ENCODE results near the gene SYNE1. TPM values are rescaled to one million over a fixed set of nuclear protein-coding genes. Genes with fewer than 3 reads are reported as not detected.

The SYNE1 gene
- total RNA-seq, 1 donor from 2014 or later, result 14.2 TPM

DNA sequence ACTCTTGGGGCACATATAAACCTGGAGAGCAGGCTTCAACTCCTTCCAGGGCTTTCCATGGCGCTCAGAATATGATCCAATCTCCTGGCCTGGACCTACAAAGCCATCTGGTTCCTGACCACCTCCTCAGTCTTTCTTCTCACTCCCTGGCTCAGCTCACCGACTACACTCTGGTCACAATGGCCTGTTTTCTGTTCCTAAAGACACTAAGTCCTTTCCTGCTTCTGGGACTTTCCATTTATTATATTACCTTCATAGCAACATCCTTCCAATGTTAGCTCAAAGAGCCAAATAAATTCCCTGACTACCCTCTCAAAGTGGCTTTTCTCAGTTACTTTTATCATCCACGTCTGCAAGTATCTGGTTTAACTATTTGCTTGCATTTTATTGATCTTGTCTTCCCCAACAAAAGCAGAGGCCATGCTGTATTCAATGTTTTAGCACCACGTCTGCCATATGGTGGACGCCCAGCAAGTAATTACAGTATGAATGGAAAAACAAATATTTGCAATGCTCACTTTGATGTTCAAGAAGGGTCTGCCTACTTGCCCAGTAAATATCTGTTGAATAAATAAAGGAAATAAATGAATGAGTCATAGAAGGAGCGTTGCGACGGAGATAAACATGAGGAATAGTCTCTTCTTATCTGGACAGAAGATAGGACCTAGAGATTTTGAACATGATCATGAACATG lies 501.3 kb downstream of the SYNE1 start:
- Mint-ChIP-seq H3K9me3 (no peaks in the 10 kb centered on the region), H3K4me1 (ENCODE audit: low read depth) (no peaks in the 10 kb centered on the region), H3K4me3 (ENCODE audit: low read depth) (no peak overlapping the region), H3K36me3 (ENCODE audit: low read depth) (peaks cover 61% of the 10 kb centered on the region), H3K27ac (no peak overlapping the region), H3K27me3 (ENCODE audit: low read depth) (no peaks in the 10 kb centered on the region)
- intact Hi-C loops (cut with micrococcal nuclease), result no loop called here
- no peak for DNase-seq (ENCODE audit: low spot score)

GRCh38 chr6:152130441-152130840 lies 506.7 kb downstream of the SYNE1 start:
- DNase-seq (ENCODE audit: low spot score), result no peak
- H3K27ac Mint-ChIP-seq, result no peak overlapping the region
- peaks cover 52% of the 10 kb centered on the region for H3K36me3 Mint-ChIP-seq (ENCODE audit: low read depth)
- no peaks in the 10 kb centered on the region for H3K27me3 Mint-ChIP-seq (ENCODE audit: low read depth)
- H3K4me3 Mint-ChIP-seq (ENCODE audit: low read depth), result no peak overlapping the region
- H3K4me1 Mint-ChIP-seq (ENCODE audit: low read depth), result peaks cover 2% of the 10 kb centered on the region
- H3K9me3 Mint-ChIP-seq, result no peaks in the 10 kb centered on the region
- intact Hi-C loops (cut with micrococcal nuclease), result no loop called here

GRCh38 chr6:152129691-152130151 lies 507.4 kb downstream of the SYNE1 start:
- Mint-ChIP-seq H3K4me3 (ENCODE audit: low read depth) (no peak overlapping the region), H3K27ac (no peak overlapping the region), H3K4me1 (ENCODE audit: low read depth) (peaks cover 2% of the 10 kb centered on the region), H3K9me3 (no peaks in the 10 kb centered on the region), H3K27me3 (ENCODE audit: low read depth) (no peaks in the 10 kb centered on the region), H3K36me3 (ENCODE audit: low read depth) (peaks cover 49% of the 10 kb centered on the region)
- DNase-seq (ENCODE audit: low spot score), result no peak
- intact Hi-C loops (cut with micrococcal nuclease), result no loop called here

- DNase-seq (ENCODE audit: low spot score), result no peak
- Mint-ChIP-seq H3K27me3 (ENCODE audit: low read depth) (no peaks in the 10 kb centered on the region), H3K27ac (no peak overlapping the region), H3K4me1 (ENCODE audit: low read depth) (peaks cover 2% of the 10 kb centered on the region), H3K36me3 (ENCODE audit: low read depth) (peaks cover 45% of the 10 kb centered on the region), H3K9me3 (no peaks in the 10 kb centered on the region), H3K4me3 (ENCODE audit: low read depth) (no peak overlapping the region)
- intact Hi-C loops (cut with micrococcal nuclease), result no loop called here
Measured at GRCh38 chr6:152127432-152128165, 509.6 kb downstream of the SYNE1 start.

GRCh38 chr6:152124429-152125074 lies 512.6 kb downstream of the SYNE1 start:
- H3K27me3 Mint-ChIP-seq (ENCODE audit: low read depth), result no peaks in the 10 kb centered on the region
- no peak overlapping the region for H3K4me3 Mint-ChIP-seq (ENCODE audit: low read depth)
- H3K36me3 Mint-ChIP-seq (ENCODE audit: low read depth), result peaks cover 38% of the 10 kb centered on the region
- no peaks in the 10 kb centered on the region for H3K9me3 Mint-ChIP-seq
- intact Hi-C loops (cut with micrococcal nuclease), result loop anchor here (1.0 kb wide), 1 partner anchor 449 kb away; no protein-coding TSS in a partner anchor
- no peaks in the 10 kb centered on the region for H3K4me1 Mint-ChIP-seq (ENCODE audit: low read depth)
- no peak overlapping the region for H3K27ac Mint-ChIP-seq
- no peak for DNase-seq (ENCODE audit: low spot score)

DNA sequence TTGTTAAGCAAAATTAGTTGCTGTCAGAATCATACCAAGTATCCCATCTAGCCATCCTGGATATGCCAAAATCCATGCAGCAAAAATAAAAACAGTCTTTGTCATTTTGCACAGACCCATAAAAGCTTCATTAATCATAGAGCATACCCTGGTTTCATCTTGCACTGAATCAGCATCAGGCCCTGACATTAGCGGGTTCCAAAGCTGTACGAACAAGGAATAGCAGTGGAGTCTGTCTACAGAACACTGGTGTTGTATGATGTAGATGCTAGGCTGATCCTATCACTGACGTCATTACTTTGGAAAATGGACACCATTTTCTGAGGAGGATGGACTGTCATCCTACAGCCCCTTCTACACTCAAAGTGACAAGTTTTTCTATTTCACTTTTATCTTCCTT lies 514.1 kb downstream of the SYNE1 start:
- DNase-seq (ENCODE audit: low spot score), result no peak
- Mint-ChIP-seq H3K4me3 (ENCODE audit: low read depth) (no peak overlapping the region), H3K9me3 (no peaks in the 10 kb centered on the region), H3K27me3 (ENCODE audit: low read depth) (no peaks in the 10 kb centered on the region), H3K36me3 (ENCODE audit: low read depth) (peaks cover 28% of the 10 kb centered on the region), H3K27ac (no peak overlapping the region), H3K4me1 (ENCODE audit: low read depth) (no peaks in the 10 kb centered on the region)
- intact Hi-C loops (cut with micrococcal nuclease), result no loop called here

GRCh38 chr6:152122434-152122833 lies 514.7 kb downstream of the SYNE1 start:
- Mint-ChIP-seq H3K4me3 (ENCODE audit: low read depth) (no peak overlapping the region), H3K36me3 (ENCODE audit: low read depth) (peaks cover 28% of the 10 kb centered on the region), H3K9me3 (no peaks in the 10 kb centered on the region), H3K4me1 (ENCODE audit: low read depth) (no peaks in the 10 kb centered on the region), H3K27me3 (ENCODE audit: low read depth) (no peaks in the 10 kb centered on the region), H3K27ac (no peak overlapping the region)
- no peak for DNase-seq (ENCODE audit: low spot score)
- intact Hi-C loops (cut with micrococcal nuclease), result no loop called here

DNA sequence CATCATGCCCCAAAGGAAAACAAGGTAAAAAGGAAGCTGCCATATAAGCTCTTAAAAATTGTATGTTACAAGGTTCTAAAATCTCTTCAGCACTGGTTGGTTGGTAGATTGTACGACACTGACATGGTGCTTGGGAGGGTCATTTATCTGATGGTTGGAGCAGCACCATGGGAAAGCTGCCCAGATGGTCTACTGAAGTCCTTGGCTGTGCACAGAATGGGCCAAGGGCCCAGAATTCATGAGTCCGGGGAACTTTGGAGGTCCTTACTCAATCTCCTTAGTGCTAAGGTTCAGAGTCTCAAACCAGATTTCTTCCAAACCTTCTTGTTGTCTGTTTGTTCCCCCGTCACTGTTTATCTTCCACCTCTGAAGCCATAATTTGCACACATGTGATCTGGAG lies 515.3 kb downstream of the SYNE1 start:
- Mint-ChIP-seq H3K27me3 (ENCODE audit: low read depth) (no peaks in the 10 kb centered on the region), H3K27ac (no peak overlapping the region), H3K36me3 (ENCODE audit: low read depth) (peaks cover 28% of the 10 kb centered on the region), H3K4me3 (ENCODE audit: low read depth) (no peak overlapping the region), H3K9me3 (no peaks in the 10 kb centered on the region), H3K4me1 (ENCODE audit: low read depth) (no peaks in the 10 kb centered on the region)
- intact Hi-C loops (cut with micrococcal nuclease), result no loop called here
- DNase-seq (ENCODE audit: low spot score), result no peak

- H3K36me3 Mint-ChIP-seq (ENCODE audit: low read depth), result peaks cover 28% of the 10 kb centered on the region
- no peaks in the 10 kb centered on the region for H3K4me1 Mint-ChIP-seq (ENCODE audit: low read depth)
Measured at GRCh38 chr6:152119831-152120230, 517.3 kb downstream of the SYNE1 start.

GRCh38 chr6:152118678-152119077 lies 518.5 kb downstream of the SYNE1 start:
- no peak overlapping the region for H3K27ac Mint-ChIP-seq

More at GRCh38 chr6:152119831-152120230, 517.3 kb downstream of the SYNE1 start:
- no peak for DNase-seq (ENCODE audit: low spot score)
- Mint-ChIP-seq H3K27me3 (ENCODE audit: low read depth) (no peaks in the 10 kb centered on the region), H3K4me3 (ENCODE audit: low read depth) (no peak overlapping the region), H3K27ac (no peak overlapping the region), H3K9me3 (no peaks in the 10 kb centered on the region)
- intact Hi-C loops (cut with micrococcal nuclease), result no loop called here

GRCh38 chr6:152118224-152118623 lies 518.9 kb downstream of the SYNE1 start:
- Mint-ChIP-seq H3K27me3 (ENCODE audit: low read depth) (no peaks in the 10 kb centered on the region), H3K36me3 (ENCODE audit: low read depth) (peaks cover 23% of the 10 kb centered on the region), H3K4me1 (ENCODE audit: low read depth) (no peaks in the 10 kb centered on the region), H3K4me3 (ENCODE audit: low read depth) (no peak overlapping the region), H3K27ac (no peak overlapping the region), H3K9me3 (no peaks in the 10 kb centered on the region)
- intact Hi-C loops (cut with micrococcal nuclease), result no loop called here
- DNase-seq (ENCODE audit: low spot score), result no peak

More at GRCh38 chr6:152118678-152119077, 518.5 kb downstream of the SYNE1 start:
- intact Hi-C loops (cut with micrococcal nuclease), result no loop called here
- Mint-ChIP-seq H3K4me3 (ENCODE audit: low read depth) (no peak overlapping the region), H3K27me3 (ENCODE audit: low read depth) (no peaks in the 10 kb centered on the region), H3K36me3 (ENCODE audit: low read depth) (peaks cover 23% of the 10 kb centered on the region), H3K4me1 (ENCODE audit: low read depth) (no peaks in the 10 kb centered on the region), H3K9me3 (no peaks in the 10 kb centered on the region)
- DNase-seq (ENCODE audit: low spot score), result no peak

DNA sequence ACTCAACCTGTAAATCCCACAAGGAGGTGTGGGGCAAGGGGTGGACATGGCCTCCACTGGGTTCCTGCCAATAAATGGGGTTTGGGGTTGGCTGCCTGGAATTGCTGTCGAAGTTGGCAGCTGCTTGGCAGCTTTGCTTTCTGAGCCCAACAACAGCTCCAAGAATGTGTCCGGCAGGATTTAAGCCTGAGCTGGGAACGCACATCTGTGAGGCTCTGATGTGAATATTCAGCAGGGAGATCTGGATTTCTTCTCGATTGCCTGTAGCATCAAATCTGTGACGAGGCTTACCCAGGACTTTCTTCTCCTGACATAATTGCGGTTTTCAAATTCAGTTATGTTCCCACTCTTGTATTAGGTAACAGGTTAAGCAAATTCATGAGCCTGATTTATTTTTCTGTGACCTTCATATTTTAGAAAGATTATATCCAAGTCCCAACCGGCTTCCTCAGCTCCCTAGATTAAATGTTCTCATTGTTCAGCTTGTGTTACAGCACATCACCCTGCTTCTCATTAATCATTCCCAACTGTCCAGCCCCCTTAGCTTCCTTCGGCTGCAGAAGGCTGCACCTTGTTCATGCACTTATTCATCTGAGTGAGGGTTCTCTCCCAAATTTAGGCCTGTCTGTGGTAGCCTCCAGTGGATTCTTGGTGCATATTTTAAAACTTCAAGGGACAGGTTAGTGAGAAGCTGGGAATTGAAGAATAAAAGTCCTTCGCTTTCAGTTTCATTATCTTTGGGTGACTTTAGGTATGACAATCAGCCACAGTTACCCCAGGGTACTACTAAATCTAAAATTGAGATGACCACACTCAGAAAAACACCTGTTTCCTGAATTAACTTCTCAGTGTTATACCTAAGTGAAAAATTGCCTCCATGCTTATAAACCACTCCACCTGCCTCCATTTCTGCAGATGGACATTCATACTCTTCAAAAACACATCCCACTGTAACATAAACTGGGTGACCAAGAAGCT lies 519.7 kb downstream of the SYNE1 start:
- Mint-ChIP-seq H3K36me3 (ENCODE audit: low read depth) (peaks cover 23% of the 10 kb centered on the region), H3K9me3 (no peaks in the 10 kb centered on the region), H3K4me3 (ENCODE audit: low read depth) (no peak overlapping the region), H3K27ac (no peak overlapping the region), H3K27me3 (ENCODE audit: low read depth) (no peaks in the 10 kb centered on the region), H3K4me1 (ENCODE audit: low read depth) (no peaks in the 10 kb centered on the region)
- intact Hi-C loops (cut with micrococcal nuclease), result no loop called here
- DNase-seq (ENCODE audit: low spot score), result no peak

Measured in activated T-helper 2 cell treated with anti-CD3 and anti-CD28 coated beads, Interferon-gamma antibody, Interleukin-2, Interleukin-4, amounts not matched to agents 10 μg/mL and 5 μg/mL and 100 μg/mL, durations not matched to agents 14 hours and 24 hours and 36 hours (primary cell).